H1 (cell line): ENCODE results near the gene RABGAP1.

Experiments used
- BCL11A ChIP-seq, 2 experiments: IDR thresholded peaks; one replicate each; pipeline ENCODE4 v1.6.1; 2011; ENCODE audit warnings: low read depth in 2 of 2, low read length in 2 of 2, mild to moderate bottlenecking in 2 of 2
- CTBP2 ChIP-seq: IDR thresholded peaks from 2 replicates; pipeline ENCODE4 v1.7.0; 2011; ENCODE audit warnings: borderline replicate concordance, mild to moderate bottlenecking, moderate library complexity, mixed read lengths, low read length; ENCODE audit not compliant: insufficient read depth, insufficient read length
- E2F6 ChIP-seq: IDR thresholded peaks from 2 replicates; pipeline ENCODE4 v1.6.1; 2012; ENCODE audit warnings: inconsistent platforms
- EGR1 ChIP-seq: IDR thresholded peaks from 2 replicates; pipeline ENCODE4 v1.6.1; 2011; ENCODE audit warnings: low read depth, low read length, borderline replicate concordance
- POLR2A ChIP-seq, 2 experiments: IDR thresholded peaks; 1 replicate in 1 of 2; 2 replicates in 1 of 2; pipeline ENCODE4 v1.6.1; 2011; ENCODE audit warnings: low read depth in 2 of 2, low read length in 2 of 2, mild to moderate bottlenecking in 2 of 2; ENCODE audit errors: control extremely low read depth in 1 of 2
- SP1 ChIP-seq: IDR thresholded peaks from 2 replicates; pipeline ENCODE4 v1.6.1; 2011; ENCODE audit warnings: low read depth, low read length
- YY1 ChIP-seq: IDR thresholded peaks from 2 replicates; pipeline ENCODE4 v1.6.1; 2011; ENCODE audit warnings: low read depth, mild to moderate bottlenecking, low read length
- TF ChIP-seq, protein P1 (sequence below), 3 experiments: IDR thresholded peaks; 1 replicate in 2 of 3; 2 replicates in 1 of 3; pipeline versions ENCODE4 v1.5.1 to v1.6.1; 2011; ENCODE audit warnings: low read length in 3 of 3, mild to moderate bottlenecking in 3 of 3, inconsistent platforms in 2 of 3, low read depth in 1 of 3, moderate library complexity in 1 of 3; ENCODE audit not compliant: insufficient read depth in 1 of 3; ENCODE audit errors: control extremely low read depth in 1 of 3

DNA sequence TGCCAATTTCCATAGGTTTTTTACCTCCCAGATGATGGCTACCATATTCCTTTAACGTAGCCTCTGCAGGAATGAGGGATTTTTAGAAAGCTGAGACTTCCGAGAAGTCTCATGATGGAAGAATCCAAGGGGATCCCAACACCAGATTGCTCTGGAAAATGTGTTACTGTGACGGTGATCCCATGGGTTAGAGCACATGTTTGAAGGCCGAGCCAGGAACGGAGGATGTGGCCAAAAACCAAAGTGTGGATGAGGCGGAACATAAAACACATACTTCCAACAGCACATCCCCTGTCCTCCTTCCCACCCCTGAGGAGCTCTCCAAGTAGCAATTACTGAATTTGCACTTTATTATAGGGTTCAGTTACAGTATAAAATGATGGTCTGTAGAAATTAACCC is 175.2 kb downstream of the RABGAP1 start:
- no peak for TF ChIP-seq BCL11A (IDR thresholded peaks at IDR 0.05; ENCODE audit: low read depth in 2 of 2, low read length in 2 of 2)
- no peak for TF ChIP-seq E2F6
- no peak for TF ChIP-seq SP1
- TF ChIP-seq YY1: no peak
- TF ChIP-seq, protein P1, sequence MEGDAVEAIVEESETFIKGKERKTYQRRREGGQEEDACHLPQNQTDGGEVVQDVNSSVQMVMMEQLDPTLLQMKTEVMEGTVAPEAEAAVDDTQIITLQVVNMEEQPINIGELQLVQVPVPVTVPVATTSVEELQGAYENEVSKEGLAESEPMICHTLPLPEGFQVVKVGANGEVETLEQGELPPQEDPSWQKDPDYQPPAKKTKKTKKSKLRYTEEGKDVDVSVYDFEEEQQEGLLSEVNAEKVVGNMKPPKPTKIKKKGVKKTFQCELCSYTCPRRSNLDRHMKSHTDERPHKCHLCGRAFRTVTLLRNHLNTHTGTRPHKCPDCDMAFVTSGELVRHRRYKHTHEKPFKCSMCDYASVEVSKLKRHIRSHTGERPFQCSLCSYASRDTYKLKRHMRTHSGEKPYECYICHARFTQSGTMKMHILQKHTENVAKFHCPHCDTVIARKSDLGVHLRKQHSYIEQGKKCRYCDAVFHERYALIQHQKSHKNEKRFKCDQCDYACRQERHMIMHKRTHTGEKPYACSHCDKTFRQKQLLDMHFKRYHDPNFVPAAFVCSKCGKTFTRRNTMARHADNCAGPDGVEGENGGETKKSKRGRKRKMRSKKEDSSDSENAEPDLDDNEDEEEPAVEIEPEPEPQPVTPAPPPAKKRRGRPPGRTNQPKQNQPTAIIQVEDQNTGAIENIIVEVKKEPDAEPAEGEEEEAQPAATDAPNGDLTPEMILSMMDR (IDR thresholded peaks at IDR 0.05; ENCODE audit: control extremely low read depth in 1 of 3, insufficient read depth in 1 of 3, low read depth in 1 of 3, low read length in 3 of 3): no peak
- TF ChIP-seq POLR2A (IDR thresholded peaks at IDR 0.05; ENCODE audit: control extremely low read depth in 1 of 2, low read depth in 2 of 2, low read length in 2 of 2): no peak
- TF ChIP-seq CTBP2: no peak
- TF ChIP-seq EGR1: no peak
